Gastroesophageal sphincter (tissue), 4 donors: ENCODE results near the gene KTN1. TPM values are rescaled to one million over a fixed set of nuclear protein-coding genes. Genes with fewer than 3 reads are reported as not detected.

Experiments
- ATAC-seq: fragments of 150-250 bp; one replicate; pipeline ENCODE4 v1.9.1; 2016; ENCODE audit warnings: mild to moderate bottlenecking, moderate library complexity
- H3K27ac ChIP-seq, 4 donors: fragments of 200-600 bp; sonication (generic) in 3 of 4; 1 replicate in 3 of 4; 2 replicates in 1 of 4; pipeline ENCODE4 v1.5.1; 2016 to 2019
- H3K27me3 ChIP-seq: fragments of 200-600 bp; sonication (generic); one replicate; pipeline ENCODE4 v1.5.1; 2019
- H3K36me3 ChIP-seq, 2 donors: fragments of 200-600 bp; sonication (generic); one replicate each; pipeline ENCODE4 v1.5.1; 2019; ENCODE audit warnings: control low read depth in 1 of 2
- H3K4me1 ChIP-seq, 3 donors: fragments of 200-600 bp; sonication (generic); 1 replicate in 2 of 3; 2 replicates in 1 of 3; pipeline ENCODE4 v1.5.1; 2016 to 2019; ENCODE audit warnings: control low read depth in 2 of 3
- H3K4me3 ChIP-seq, 2 donors: fragments of 200-600 bp; sonication (generic); one replicate each; pipeline ENCODE4 v1.5.1; 2019; ENCODE audit warnings: mild to moderate bottlenecking in 1 of 2, moderate library complexity in 1 of 2
- H3K9me3 ChIP-seq, 3 donors: fragments of 200-600 bp; sonication (generic); one replicate each; pipeline ENCODE4 v1.5.1; 2017 to 2019; ENCODE audit warnings: control low read depth in 2 of 3
- EP300 ChIP-seq: sonication (generic); formaldehyde crosslinking; IDR thresholded peaks from one replicate; pipeline ENCODE4 v1.6.1; 2017; ENCODE audit warnings: antibody characterized with exemption, mild to moderate bottlenecking
- POLR2A ChIP-seq, 2 donors: fragments of 450-650 bp; IDR thresholded peaks; one replicate each; pipeline ENCODE4 v1.6.1; 2017; ENCODE audit warnings: antibody characterized with exemption in 2 of 2, mild to moderate bottlenecking in 2 of 2, moderate library complexity in 1 of 2
- POLR2AphosphoS5 ChIP-seq: sonication (generic); formaldehyde crosslinking; IDR thresholded peaks from one replicate; pipeline ENCODE4 v1.6.1; 2017; ENCODE audit warnings: antibody characterized with exemption
- WGBS, 2 donors: methylation state at CpG; one replicate each; pipeline ENCODE4 v1.1.5; 2018; ENCODE audit warnings: low coverage in 1 of 2; 5-methylcytosine and 5-hydroxymethylcytosine counted together
- total RNA-seq, 4 donors: library from RNA; depleted of rRNA; stranded (reverse); fragments of >200 nt; gene quantifications; one replicate each; pipeline ENCODE4 v1.1.0, GENCODE V29; 2016
- TF ChIP-seq, protein P1 (sequence below), 4 experiments: fragments of 200-600 bp in 2 of 4; fragments of 450-650 bp in 2 of 4; sonication (generic) in 1 of 4; IDR thresholded peaks; one replicate each; pipeline ENCODE4 v1.5.1; 2017 to 2019; ENCODE audit warnings: antibody characterized with exemption in 4 of 4, mild to moderate bottlenecking in 2 of 4, moderate library complexity in 2 of 4

KTN1 gene
- total RNA-seq, 4 donors from 2014 or later: 144 to 204 (median 171) TPM

DNA sequence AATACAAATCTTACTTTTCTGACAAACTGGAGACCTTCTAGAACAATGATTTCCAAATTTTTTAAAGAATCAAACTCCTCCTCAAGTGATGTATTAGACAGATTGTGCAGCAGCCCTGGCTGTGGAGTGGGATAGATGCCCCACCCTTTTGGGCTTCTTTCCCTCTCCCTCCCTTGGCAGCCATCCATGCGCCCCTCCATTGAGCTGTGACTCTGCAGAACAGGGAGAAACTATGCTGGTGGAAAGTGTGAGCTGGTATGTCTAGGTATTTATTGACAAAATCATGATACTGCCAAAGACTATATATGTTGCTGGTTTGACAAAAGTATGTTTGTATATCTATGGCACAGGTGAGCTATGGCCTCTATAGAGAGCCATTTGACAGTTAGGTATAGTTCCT lies 138.5 kb downstream of the KTN1 start:
- ATAC-seq: no peak
- no peaks in the 10 kb centered on the region for H3K4me1 ChIP-seq

DNA sequence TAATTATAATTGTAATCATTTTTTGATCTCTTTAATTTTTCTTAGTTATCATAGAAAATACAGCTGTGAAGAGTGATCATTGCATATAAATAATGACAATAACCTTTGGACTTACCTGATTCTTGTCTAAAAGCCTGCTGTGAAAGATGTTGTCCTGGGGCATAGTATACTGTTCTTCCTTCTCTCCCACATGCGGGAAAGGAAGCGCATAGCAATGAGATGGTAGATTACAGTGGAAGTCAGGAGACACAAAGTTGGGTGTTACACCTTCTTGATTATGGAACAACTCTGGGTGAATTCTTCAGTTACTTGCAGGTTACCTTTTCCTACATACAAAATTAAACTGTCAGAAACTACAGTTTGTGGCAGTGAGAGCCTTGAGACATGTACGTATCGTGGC lies 140.8 kb downstream of the KTN1 start:
- H3K36me3 ChIP-seq: no peaks in the 10 kb centered on the region
- H3K4me3 ChIP-seq: no peak overlapping the region
- no peak for TF ChIP-seq EP300
- H3K9me3 ChIP-seq: no peaks in the 10 kb centered on the region
- H3K27ac ChIP-seq: no peak overlapping the region
- no peaks in the 10 kb centered on the region for H3K27me3 ChIP-seq
- no peaks in the 10 kb centered on the region for H3K4me1 ChIP-seq
- ATAC-seq: no peak
- WGBS, 2 donors: 93 to 94% methylated on average over 2 to 4 of the region's 4 CpGs

More for the DNA sequence above, 138.5 kb downstream of the KTN1 start:
- TF ChIP-seq POLR2A (IDR thresholded peaks at IDR 0.05): no peak
- no peak for TF ChIP-seq POLR2AphosphoS5
- no peak for TF ChIP-seq EP300
- TF ChIP-seq, protein P1, sequence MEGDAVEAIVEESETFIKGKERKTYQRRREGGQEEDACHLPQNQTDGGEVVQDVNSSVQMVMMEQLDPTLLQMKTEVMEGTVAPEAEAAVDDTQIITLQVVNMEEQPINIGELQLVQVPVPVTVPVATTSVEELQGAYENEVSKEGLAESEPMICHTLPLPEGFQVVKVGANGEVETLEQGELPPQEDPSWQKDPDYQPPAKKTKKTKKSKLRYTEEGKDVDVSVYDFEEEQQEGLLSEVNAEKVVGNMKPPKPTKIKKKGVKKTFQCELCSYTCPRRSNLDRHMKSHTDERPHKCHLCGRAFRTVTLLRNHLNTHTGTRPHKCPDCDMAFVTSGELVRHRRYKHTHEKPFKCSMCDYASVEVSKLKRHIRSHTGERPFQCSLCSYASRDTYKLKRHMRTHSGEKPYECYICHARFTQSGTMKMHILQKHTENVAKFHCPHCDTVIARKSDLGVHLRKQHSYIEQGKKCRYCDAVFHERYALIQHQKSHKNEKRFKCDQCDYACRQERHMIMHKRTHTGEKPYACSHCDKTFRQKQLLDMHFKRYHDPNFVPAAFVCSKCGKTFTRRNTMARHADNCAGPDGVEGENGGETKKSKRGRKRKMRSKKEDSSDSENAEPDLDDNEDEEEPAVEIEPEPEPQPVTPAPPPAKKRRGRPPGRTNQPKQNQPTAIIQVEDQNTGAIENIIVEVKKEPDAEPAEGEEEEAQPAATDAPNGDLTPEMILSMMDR (IDR thresholded peaks at IDR 0.05): no peak
- Histone ChIP-seq H3K9me3 (no peaks in the 10 kb centered on the region), H3K27ac (no peak overlapping the region), H3K36me3 (no peaks in the 10 kb centered on the region), H3K4me3 (no peak overlapping the region), H3K27me3 (no peaks in the 10 kb centered on the region)
- 100% methylated on average over 1 of the region's 1 CpG; no CpG with 5 or more reads in 1 of the 2 donors for WGBS, 2 donors

DNA sequence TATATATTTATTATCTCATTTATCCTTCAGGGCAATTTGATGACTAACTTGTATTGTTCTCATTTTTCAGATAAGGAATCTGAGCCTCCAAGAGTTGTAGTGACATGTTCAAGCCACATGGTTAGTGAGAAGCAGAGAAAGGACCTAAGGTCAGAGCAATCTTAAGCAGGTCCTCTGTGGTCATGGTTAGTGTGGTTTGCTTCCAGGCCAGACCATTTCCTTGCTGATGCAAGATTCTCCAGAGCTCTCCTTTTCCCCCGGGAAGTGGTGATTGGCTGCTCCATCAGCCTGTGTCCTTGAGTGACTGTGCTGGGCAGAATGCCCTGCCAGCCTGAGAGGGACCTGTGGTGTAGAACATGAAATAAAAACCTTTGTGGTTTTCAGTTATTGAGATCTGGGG lies 141.3 kb downstream of the KTN1 start:
- no peak for TF ChIP-seq POLR2A (IDR thresholded peaks at IDR 0.05)
- no peak for TF ChIP-seq POLR2AphosphoS5
- no peak for TF ChIP-seq EP300
- TF ChIP-seq, protein P1 (IDR thresholded peaks at IDR 0.05): no peak
- H3K4me3 ChIP-seq: no peak overlapping the region
- H3K9me3 ChIP-seq: no peaks in the 10 kb centered on the region
- no peak for ATAC-seq
- WGBS, 2 donors: 100% methylated on average over 1 of the region's 1 CpG; no CpG with 5 or more reads in 1 of the 2 donors
- H3K4me1 ChIP-seq: no peaks in the 10 kb centered on the region
- H3K27me3 ChIP-seq: no peaks in the 10 kb centered on the region
- H3K36me3 ChIP-seq: no peaks in the 10 kb centered on the region
- H3K27ac ChIP-seq: no peak overlapping the region

- Histone ChIP-seq H3K9me3 (no peaks in the 10 kb centered on the region), H3K36me3 (no peaks in the 10 kb centered on the region), H3K4me1 (no peaks in the 10 kb centered on the region), H3K27me3 (no peaks in the 10 kb centered on the region), H3K27ac (no peak overlapping the region), H3K4me3 (no peak overlapping the region)
- no peak for ATAC-seq
- TF ChIP-seq POLR2AphosphoS5 (no peak), EP300 (no peak), POLR2A (IDR thresholded peaks at IDR 0.05) (no peak)
- TF ChIP-seq, protein P1 (IDR thresholded peaks at IDR 0.05): no peak
- WGBS, 2 donors: 89 to 92% methylated on average over 5 of the region's 5 CpGs
Measured at GRCh38 chr14:55722054-55722453, 142.0 kb downstream of the KTN1 start.

GRCh38 chr14:55724736-55725135 lies 144.7 kb downstream of the KTN1 start:
- Histone ChIP-seq H3K27me3 (no peaks in the 10 kb centered on the region), H3K27ac (no peak overlapping the region), H3K4me1 (no peaks in the 10 kb centered on the region), H3K36me3 (no peaks in the 10 kb centered on the region), H3K9me3 (no peaks in the 10 kb centered on the region), H3K4me3 (no peak overlapping the region)
- TF ChIP-seq, protein P1 (IDR thresholded peaks at IDR 0.05): no peak
- TF ChIP-seq POLR2AphosphoS5: no peak
- no peak for TF ChIP-seq POLR2A (IDR thresholded peaks at IDR 0.05)
- TF ChIP-seq EP300: no peak
- WGBS, 2 donors: 63 to 94% methylated on average over 1 of the region's 1 CpG
- no peak for ATAC-seq
